Measurements from ENCODE around the gene ITPR3.

DNA sequence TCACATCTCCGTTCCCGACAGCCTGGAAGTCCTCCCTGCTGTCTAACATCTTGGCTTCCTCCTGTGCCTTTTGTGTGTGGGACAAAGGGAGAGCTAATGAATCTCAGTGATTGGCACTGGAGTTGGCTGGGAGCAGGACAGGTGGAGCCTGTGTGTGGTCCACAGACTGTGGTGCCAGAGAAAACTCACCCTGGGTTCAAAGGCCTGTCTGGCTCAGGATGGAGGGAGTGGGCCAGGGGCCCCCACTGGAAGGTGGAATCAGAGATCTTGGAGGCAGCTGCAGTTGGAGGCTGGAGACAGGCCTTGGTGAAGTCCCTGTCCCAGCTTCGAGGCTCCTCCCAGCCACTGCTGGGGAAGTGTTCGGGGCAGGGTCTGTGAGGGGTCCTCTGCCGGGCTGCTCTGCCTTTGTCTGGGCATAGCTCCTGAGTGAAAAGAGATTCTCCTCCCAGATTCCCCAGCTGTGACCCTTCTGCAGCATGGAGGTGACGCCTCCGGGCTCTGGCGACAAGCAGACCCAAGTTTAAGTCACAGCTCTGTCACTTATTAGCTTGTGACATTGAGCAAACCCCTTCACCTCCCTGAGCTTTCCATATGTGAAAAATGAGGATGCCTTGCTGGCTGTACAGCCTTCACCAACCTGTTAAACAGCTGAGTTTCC is 13.9 kb upstream of the ITPR3 start:
- TF ChIP-seq, protein P1, sequence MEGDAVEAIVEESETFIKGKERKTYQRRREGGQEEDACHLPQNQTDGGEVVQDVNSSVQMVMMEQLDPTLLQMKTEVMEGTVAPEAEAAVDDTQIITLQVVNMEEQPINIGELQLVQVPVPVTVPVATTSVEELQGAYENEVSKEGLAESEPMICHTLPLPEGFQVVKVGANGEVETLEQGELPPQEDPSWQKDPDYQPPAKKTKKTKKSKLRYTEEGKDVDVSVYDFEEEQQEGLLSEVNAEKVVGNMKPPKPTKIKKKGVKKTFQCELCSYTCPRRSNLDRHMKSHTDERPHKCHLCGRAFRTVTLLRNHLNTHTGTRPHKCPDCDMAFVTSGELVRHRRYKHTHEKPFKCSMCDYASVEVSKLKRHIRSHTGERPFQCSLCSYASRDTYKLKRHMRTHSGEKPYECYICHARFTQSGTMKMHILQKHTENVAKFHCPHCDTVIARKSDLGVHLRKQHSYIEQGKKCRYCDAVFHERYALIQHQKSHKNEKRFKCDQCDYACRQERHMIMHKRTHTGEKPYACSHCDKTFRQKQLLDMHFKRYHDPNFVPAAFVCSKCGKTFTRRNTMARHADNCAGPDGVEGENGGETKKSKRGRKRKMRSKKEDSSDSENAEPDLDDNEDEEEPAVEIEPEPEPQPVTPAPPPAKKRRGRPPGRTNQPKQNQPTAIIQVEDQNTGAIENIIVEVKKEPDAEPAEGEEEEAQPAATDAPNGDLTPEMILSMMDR (IDR thresholded peaks at IDR 0.05): no peak
- no peak for TF ChIP-seq POLR2A (IDR thresholded peaks at IDR 0.05)

Data from lower leg skin (tissue), 3 donors.